Activated naive CD8-positive, alpha-beta T cell treated with anti-CD3 and anti-CD28 coated beads, Interleukin-2, amount 10 ng/mL, durations not matched to agents 7 days and 5 days (primary cell): ENCODE results near the gene MYO18A. TPM values are rescaled to one million over a fixed set of nuclear protein-coding genes. Genes with fewer than 3 reads are reported as not detected.

Experiments
- ATAC-seq: fragments of 150-1000 bp; cut with Tn5 transposase; one replicate; pipeline ENCODE4 v1.10.0; 2021; ENCODE audit warnings: low read depth, moderate library complexity
- POLR2A ChIA-PET: fragments of 350-600 bp; sonication (Branson Sonifier 250); formaldehyde crosslinking; loops from one replicate; lab custom pipeline; 2021; ENCODE audit warnings: antibody characterized with exemption; lab: Charles Lee
- DNase-seq: peaks from one replicate; pipeline ENCODE4 v3.0.0; 2021
- H3K27ac Mint-ChIP-seq: one replicate; pipeline ENCODE4 v1.8.0; 2022; ENCODE audit warnings: mild to moderate bottlenecking, mixed read lengths
- H3K27me3 Mint-ChIP-seq: one replicate; pipeline ENCODE4 v1.8.0; 2022; ENCODE audit warnings: mild to moderate bottlenecking, moderate library complexity, mixed read lengths
- H3K36me3 Mint-ChIP-seq: one replicate; pipeline ENCODE4 v1.8.0; 2021; ENCODE audit warnings: mild to moderate bottlenecking, mixed read lengths
- H3K4me1 Mint-ChIP-seq: one replicate; pipeline ENCODE4 v1.8.0; 2021; ENCODE audit warnings: mixed read lengths
- H3K4me3 Mint-ChIP-seq: one replicate; pipeline ENCODE4 v1.8.0; 2022; ENCODE audit warnings: mild to moderate bottlenecking, moderate library complexity, mixed read lengths
- H3K9me3 Mint-ChIP-seq: one replicate; pipeline ENCODE4 v1.8.0; 2021; ENCODE audit warnings: mixed read lengths
- total RNA-seq, 2 experiments: library from RNA; stranded (reverse); gene quantifications; one replicate each; pipeline ENCODE4 v1.2.3, GENCODE V29; 2021

The MYO18A gene
- total RNA-seq, 2 experiments from 2014 or later = 79.7 to 80.6 TPM

- H3K36me3 Mint-ChIP-seq = no peaks in the 10 kb centered on the region
- peaks cover 4% of the 10 kb centered on the region for H3K27me3 Mint-ChIP-seq
- no peak overlapping the region for H3K4me3 Mint-ChIP-seq
- ATAC-seq (no peak), DNase-seq (no peak)
- H3K4me1 Mint-ChIP-seq = no peaks in the 10 kb centered on the region
- H3K9me3 Mint-ChIP-seq = no peaks in the 10 kb centered on the region
- POLR2A ChIA-PET = no interaction called here
- no peak overlapping the region for H3K27ac Mint-ChIP-seq
These were observed 119.2 kb downstream of the MYO18A start for GRCh38 chr17:29061036-29061435.

- no peaks in the 10 kb centered on the region for H3K36me3 Mint-ChIP-seq
- POLR2A ChIA-PET = no interaction called here
- DNase-seq (no peak), ATAC-seq (no peak)
- no peaks in the 10 kb centered on the region for H3K4me1 Mint-ChIP-seq
- H3K27me3 Mint-ChIP-seq = peaks cover 4% of the 10 kb centered on the region
- H3K4me3 Mint-ChIP-seq = no peak overlapping the region
- H3K27ac Mint-ChIP-seq = no peak overlapping the region
- H3K9me3 Mint-ChIP-seq = no peaks in the 10 kb centered on the region
These were observed 119.7 kb downstream of the MYO18A start for GRCh38 chr17:29060475-29060874.

GRCh38 chr17:29059281-29059680 is 120.9 kb downstream of the MYO18A start:
- POLR2A ChIA-PET = no interaction called here
- Mint-ChIP-seq H3K27ac (no peak overlapping the region), H3K4me3 (no peak overlapping the region), H3K9me3 (no peaks in the 10 kb centered on the region), H3K36me3 (no peaks in the 10 kb centered on the region), H3K4me1 (no peaks in the 10 kb centered on the region), H3K27me3 (peaks cover 4% of the 10 kb centered on the region)
- DNase-seq = no peak
- no peak for ATAC-seq

GRCh38 chr17:29058391-29058790 is 121.8 kb downstream of the MYO18A start:
- Mint-ChIP-seq H3K9me3 (no peaks in the 10 kb centered on the region), H3K4me3 (no peak overlapping the region), H3K36me3 (no peaks in the 10 kb centered on the region), H3K27me3 (peaks cover 4% of the 10 kb centered on the region), H3K27ac (no peak overlapping the region), H3K4me1 (no peaks in the 10 kb centered on the region)
- DNase-seq (no peak), ATAC-seq (no peak)
- POLR2A ChIA-PET = no interaction called here

- no peaks in the 10 kb centered on the region for H3K36me3 Mint-ChIP-seq
- no peak for DNase-seq
- H3K4me3 Mint-ChIP-seq = no peak overlapping the region
- no peaks in the 10 kb centered on the region for H3K9me3 Mint-ChIP-seq
- no peaks in the 10 kb centered on the region for H3K4me1 Mint-ChIP-seq
- no peak for ATAC-seq
- POLR2A ChIA-PET = no interaction called here
- H3K27ac Mint-ChIP-seq = no peak overlapping the region
- no peaks in the 10 kb centered on the region for H3K27me3 Mint-ChIP-seq
These were observed 122.8 kb downstream of the MYO18A start for GRCh38 chr17:29057361-29057760.

GRCh38 chr17:29054835-29055234 is 125.4 kb downstream of the MYO18A start:
- no peak for DNase-seq
- Mint-ChIP-seq H3K4me1 (no peaks in the 10 kb centered on the region), H3K4me3 (no peak overlapping the region), H3K27ac (no peak overlapping the region), H3K9me3 (no peaks in the 10 kb centered on the region), H3K36me3 (no peaks in the 10 kb centered on the region), H3K27me3 (no peaks in the 10 kb centered on the region)
- POLR2A ChIA-PET = no interaction called here
- no peak for ATAC-seq

GRCh38 chr17:29051731-29052130 is 128.5 kb downstream of the MYO18A start:
- Mint-ChIP-seq H3K27ac (no peak overlapping the region), H3K4me1 (no peaks in the 10 kb centered on the region), H3K4me3 (no peak overlapping the region), H3K27me3 (peaks cover 12% of the 10 kb centered on the region), H3K9me3 (no peaks in the 10 kb centered on the region), H3K36me3 (no peaks in the 10 kb centered on the region)
- POLR2A ChIA-PET = no interaction called here
- no peak for ATAC-seq
- DNase-seq = no peak

GRCh38 chr17:29051194-29051593 is 129.0 kb downstream of the MYO18A start:
- no peak for DNase-seq
- no peaks in the 10 kb centered on the region for H3K4me1 Mint-ChIP-seq
- H3K9me3 Mint-ChIP-seq = no peaks in the 10 kb centered on the region
- H3K27me3 Mint-ChIP-seq = peaks cover 15% of the 10 kb centered on the region
- H3K36me3 Mint-ChIP-seq = no peaks in the 10 kb centered on the region
- POLR2A ChIA-PET = no interaction called here
- no peak overlapping the region for H3K27ac Mint-ChIP-seq
- no peak for ATAC-seq
- H3K4me3 Mint-ChIP-seq = no peak overlapping the region

GRCh38 chr17:29050176-29050575 is 130.0 kb downstream of the MYO18A start:
- Mint-ChIP-seq H3K9me3 (no peaks in the 10 kb centered on the region), H3K27ac (no peak overlapping the region), H3K4me3 (no peak overlapping the region), H3K4me1 (no peaks in the 10 kb centered on the region), H3K27me3 (peaks cover 16% of the 10 kb centered on the region), H3K36me3 (no peaks in the 10 kb centered on the region)
- no peak for DNase-seq
- no peak for ATAC-seq
- POLR2A ChIA-PET = no interaction called here

GRCh38 chr17:29049541-29050145 is 130.6 kb downstream of the MYO18A start:
- H3K27ac Mint-ChIP-seq = no peak overlapping the region
- H3K9me3 Mint-ChIP-seq = no peaks in the 10 kb centered on the region
- no peak overlapping the region for H3K4me3 Mint-ChIP-seq
- H3K36me3 Mint-ChIP-seq = no peaks in the 10 kb centered on the region
- DNase-seq = no peak
- H3K4me1 Mint-ChIP-seq = no peaks in the 10 kb centered on the region
- POLR2A ChIA-PET = no interaction called here
- no peak for ATAC-seq
- H3K27me3 Mint-ChIP-seq = peaks cover 16% of the 10 kb centered on the region

- Mint-ChIP-seq H3K36me3 (no peaks in the 10 kb centered on the region), H3K4me1 (no peaks in the 10 kb centered on the region), H3K9me3 (no peaks in the 10 kb centered on the region), H3K27me3 (peaks cover 16% of the 10 kb centered on the region), H3K27ac (no peak overlapping the region), H3K4me3 (no peak overlapping the region)
- no peak for ATAC-seq
- no peak for DNase-seq
- POLR2A ChIA-PET = no interaction called here
These were observed 131.5 kb downstream of the MYO18A start for GRCh38 chr17:29048440-29049368.

GRCh38 chr17:29046473-29046839 is 133.7 kb downstream of the MYO18A start:
- Mint-ChIP-seq H3K27me3 (peaks cover 16% of the 10 kb centered on the region), H3K4me3 (no peak overlapping the region), H3K36me3 (no peaks in the 10 kb centered on the region), H3K9me3 (no peaks in the 10 kb centered on the region), H3K27ac (no peak overlapping the region), H3K4me1 (peaks cover 11% of the 10 kb centered on the region)
- no peak for ATAC-seq
- no peak for DNase-seq
- POLR2A ChIA-PET = no interaction called here

- no peak for ATAC-seq
- Mint-ChIP-seq H3K9me3 (no peaks in the 10 kb centered on the region), H3K4me1 (peaks cover 11% of the 10 kb centered on the region), H3K36me3 (no peaks in the 10 kb centered on the region), H3K27me3 (peaks cover 16% of the 10 kb centered on the region), H3K4me3 (no peak overlapping the region), H3K27ac (no peak overlapping the region)
- POLR2A ChIA-PET = no interaction called here
- DNase-seq = no peak
These were observed 134.3 kb downstream of the MYO18A start for GRCh38 chr17:29045734-29046472.
